Lung (tissue), 12 donors: ENCODE data around the gene DTNB. TPM values are rescaled to one million over a fixed set of nuclear protein-coding genes. Genes with fewer than 3 reads are reported as not detected.
A peak's percentile ranks its signal among the peaks of the same experiment; 100 is the strongest.

Experiments used
- ATAC-seq: fragments of 200-7000 bp; cut with Tn5 transposase; one replicate; pipeline ENCODE4 v1.9.1; 2020; ENCODE audit warnings: moderate number of reproducible peaks; ENCODE audit not compliant: insufficient read depth, low FRiP score
- DNase-seq, 3 donors: peaks; one replicate each; pipeline ENCODE4 v3.0.0-alpha.2; 2013 to 2017
- H3K27ac ChIP-seq, 2 donors: one replicate each; pipeline ENCODE4 v1.5.1; 2013; ENCODE audit warnings: mild to moderate bottlenecking in 2 of 2, moderate library complexity in 2 of 2, control low read depth in 1 of 2, inconsistent platforms in 1 of 2, low read depth in 1 of 2, low read length in 1 of 2
- H3K27me3 ChIP-seq, 3 donors: one replicate each; pipeline ENCODE4 v1.5.1; 2013; ENCODE audit warnings: low read length in 2 of 3; ENCODE audit not compliant: control insufficient read depth in 3 of 3, insufficient read depth in 3 of 3
- H3K36me3 ChIP-seq, 4 donors: one replicate each; pipeline ENCODE4 v1.5.1; 2013; ENCODE audit warnings: low read length in 4 of 4, mild to moderate bottlenecking in 1 of 4, moderate library complexity in 1 of 4; ENCODE audit not compliant: control insufficient read depth in 4 of 4, insufficient read depth in 4 of 4
- H3K4me1 ChIP-seq, 5 donors: one replicate each; pipeline ENCODE4 v1.5.1; 2013; ENCODE audit warnings: low read length in 5 of 5, mild to moderate bottlenecking in 2 of 5, moderate library complexity in 1 of 5; ENCODE audit not compliant: control insufficient read depth in 5 of 5, insufficient read depth in 5 of 5
- H3K4me3 ChIP-seq: one replicate; pipeline ENCODE4 v1.5.1; 2013; ENCODE audit warnings: mild to moderate bottlenecking, control low read depth, moderate library complexity
- H3K9ac ChIP-seq, 2 donors: one replicate each; pipeline ENCODE4 v1.5.1; 2013; ENCODE audit warnings: low read length in 2 of 2, control low read depth in 1 of 2; ENCODE audit not compliant: insufficient read depth in 1 of 2
- H3K9me3 ChIP-seq, 4 donors: one replicate each; pipeline ENCODE4 v1.5.1; 2013; ENCODE audit warnings: low read length in 3 of 4, mild to moderate bottlenecking in 1 of 4, moderate library complexity in 1 of 4; ENCODE audit not compliant: control insufficient read depth in 4 of 4, insufficient read depth in 3 of 4
- WGBS, 2 donors: extraction: QIAGEN DNeasy Blood & Tissue Kit; methylation state at CpG; one replicate each; pipeline ENCODE4 v1.1.7; 2013; 5-methylcytosine and 5-hydroxymethylcytosine counted together
- polyA plus RNA-seq, 2 donors: library from polyadenylated mRNA; stranded (reverse); fragments of 200-250 nt; gene quantifications; one replicate each; pipeline ENCODE4 v1.2.1, GENCODE V29; 2013
- total RNA-seq, 2 donors: library from RNA; depleted of rRNA in 1 of 2; stranded (reverse); fragments of >200 nt in 1 of 2; gene quantifications; one replicate each; pipeline ENCODE4 v1.2.1, GENCODE V29; 2014 to 2021
- TF ChIP-seq, protein P1 (sequence below): IDR thresholded peaks from 2 replicates; pipeline ENCODE4 v1.5.1; 2012; ENCODE audit warnings: mild to moderate bottlenecking; ENCODE audit errors: control extremely low read depth, extremely low read depth
- donor health status: control.
- donor health status: control.
- donor health status: Bipolar disorder and iron deficiency.
- donor health status: healthy.
- donor health status: DM: yes; HTN: yes; CAD: no.

The DTNB gene
- total and polyA plus RNA-seq, 4 donors = 10.1 to 35.2 (median 20.4) TPM

DNA sequence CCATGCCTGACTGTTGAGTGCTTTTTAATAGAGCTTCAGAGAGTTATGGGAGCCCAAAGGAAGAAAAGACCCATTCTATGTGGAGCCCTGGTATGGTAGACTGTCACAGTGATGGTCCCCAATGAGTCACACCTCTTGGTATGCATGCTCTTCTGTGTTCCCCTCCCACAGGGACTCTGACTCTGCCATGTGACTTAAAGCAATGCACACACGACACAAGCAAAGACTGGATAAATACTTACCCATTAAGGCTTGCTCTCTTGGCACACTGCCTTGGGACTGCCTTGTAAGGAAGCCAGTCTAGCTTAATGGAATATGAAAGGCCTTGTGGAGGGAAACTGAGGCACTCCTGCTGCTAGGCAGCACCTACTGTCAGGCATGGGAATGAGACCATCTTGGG lies 16.7 kb upstream of the DTNB start:
- TF ChIP-seq, protein P1, sequence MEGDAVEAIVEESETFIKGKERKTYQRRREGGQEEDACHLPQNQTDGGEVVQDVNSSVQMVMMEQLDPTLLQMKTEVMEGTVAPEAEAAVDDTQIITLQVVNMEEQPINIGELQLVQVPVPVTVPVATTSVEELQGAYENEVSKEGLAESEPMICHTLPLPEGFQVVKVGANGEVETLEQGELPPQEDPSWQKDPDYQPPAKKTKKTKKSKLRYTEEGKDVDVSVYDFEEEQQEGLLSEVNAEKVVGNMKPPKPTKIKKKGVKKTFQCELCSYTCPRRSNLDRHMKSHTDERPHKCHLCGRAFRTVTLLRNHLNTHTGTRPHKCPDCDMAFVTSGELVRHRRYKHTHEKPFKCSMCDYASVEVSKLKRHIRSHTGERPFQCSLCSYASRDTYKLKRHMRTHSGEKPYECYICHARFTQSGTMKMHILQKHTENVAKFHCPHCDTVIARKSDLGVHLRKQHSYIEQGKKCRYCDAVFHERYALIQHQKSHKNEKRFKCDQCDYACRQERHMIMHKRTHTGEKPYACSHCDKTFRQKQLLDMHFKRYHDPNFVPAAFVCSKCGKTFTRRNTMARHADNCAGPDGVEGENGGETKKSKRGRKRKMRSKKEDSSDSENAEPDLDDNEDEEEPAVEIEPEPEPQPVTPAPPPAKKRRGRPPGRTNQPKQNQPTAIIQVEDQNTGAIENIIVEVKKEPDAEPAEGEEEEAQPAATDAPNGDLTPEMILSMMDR = no peak
- H3K36me3 ChIP-seq = no peaks in the 10 kb centered on the region
- H3K9ac ChIP-seq = no peak overlapping the region
- no peak overlapping the region for H3K27ac ChIP-seq
- H3K4me1 ChIP-seq = no peaks in the 10 kb centered on the region
- H3K4me3 ChIP-seq = no peak overlapping the region
- DNase-seq = peak in 1 of 3 donors; percentile 44
- H3K27me3 ChIP-seq = no peaks in the 10 kb centered on the region
- WGBS, 2 donors = 46 to 81% methylated on average over 1 of the region's 1 CpG
- no peak for ATAC-seq
- H3K9me3 ChIP-seq = no peaks in the 10 kb centered on the region

DNA sequence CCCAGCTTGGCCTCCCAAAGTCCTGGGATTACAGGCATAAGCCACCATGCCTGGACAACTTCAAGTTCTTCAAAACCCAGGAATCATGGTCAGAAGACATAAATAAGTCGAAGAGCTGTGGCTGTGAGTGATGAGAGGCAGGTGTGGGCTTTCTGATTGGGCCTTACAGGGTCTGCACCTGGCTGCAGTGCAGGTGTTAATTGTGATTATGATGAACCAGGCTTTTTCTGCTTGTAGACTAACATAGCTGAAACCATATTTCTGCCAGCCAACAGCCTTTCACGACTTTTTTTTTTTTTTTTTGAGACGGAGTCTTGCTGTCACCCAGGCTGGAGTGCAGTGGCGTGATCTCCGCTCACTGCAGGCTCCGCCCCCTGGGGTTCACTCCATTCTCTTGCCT lies 14.9 kb upstream of the DTNB start:
- Histone ChIP-seq H3K4me3 (no peak overlapping the region), H3K4me1 (no peaks in the 10 kb centered on the region), H3K9me3 (no peaks in the 10 kb centered on the region), H3K9ac (no peak overlapping the region), H3K27ac (no peak overlapping the region), H3K27me3 (peaks cover 0 to 2% (median 0%) of the 10 kb centered on the region in 3 donors), H3K36me3 (no peaks in the 10 kb centered on the region)
- DNase-seq = no peak
- ATAC-seq = no peak
- WGBS, 2 donors = 95 to 98% methylated on average over 6 of the region's 6 CpGs
- TF ChIP-seq, protein P1 = no peak

DNA sequence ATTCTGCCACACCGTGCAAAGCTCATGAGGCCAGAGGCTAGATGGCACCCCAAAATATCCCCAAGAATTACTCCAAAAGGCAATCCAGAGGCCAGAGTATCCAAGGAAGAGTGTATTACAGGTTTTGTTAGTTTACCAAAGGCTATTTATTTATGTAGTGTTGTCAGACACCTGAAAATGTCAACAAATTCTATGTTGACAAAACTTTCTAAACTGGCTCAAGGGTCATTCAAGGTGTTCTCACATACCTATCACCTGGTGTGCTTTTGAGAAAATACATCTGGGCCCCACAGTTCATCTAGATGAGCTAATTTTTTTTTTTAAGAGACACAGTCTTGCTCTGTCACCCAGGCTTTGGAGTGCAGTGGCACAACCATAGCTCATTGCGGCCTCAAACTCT lies 12.4 kb upstream of the DTNB start:
- H3K9me3 ChIP-seq = no peaks in the 10 kb centered on the region
- ATAC-seq (no peak), DNase-seq (no peak)
- no peak overlapping the region for H3K9ac ChIP-seq
- H3K4me3 ChIP-seq = no peak overlapping the region
- no peak overlapping the region for H3K27ac ChIP-seq
- H3K4me1 ChIP-seq = no peaks in the 10 kb centered on the region
- peaks cover 0 to 2% (median 0%) of the 10 kb centered on the region in 3 donors for H3K27me3 ChIP-seq
- no peaks in the 10 kb centered on the region for H3K36me3 ChIP-seq
- TF ChIP-seq, protein P1 = no peak
- 82 to 88% methylated on average over 2 of the region's 2 CpGs for WGBS, 2 donors
